ENCODE data around the gene RBM8A. TPM values are rescaled to one million over a fixed set of nuclear protein-coding genes. Genes with fewer than 3 reads are reported as not detected.
A peak's percentile ranks its signal among the peaks of the same experiment; 100 is the strongest.

Gene RBM8A
- total and polyA plus RNA-seq, 7 donors: 82.9 to 527 (median 207) TPM

DNA sequence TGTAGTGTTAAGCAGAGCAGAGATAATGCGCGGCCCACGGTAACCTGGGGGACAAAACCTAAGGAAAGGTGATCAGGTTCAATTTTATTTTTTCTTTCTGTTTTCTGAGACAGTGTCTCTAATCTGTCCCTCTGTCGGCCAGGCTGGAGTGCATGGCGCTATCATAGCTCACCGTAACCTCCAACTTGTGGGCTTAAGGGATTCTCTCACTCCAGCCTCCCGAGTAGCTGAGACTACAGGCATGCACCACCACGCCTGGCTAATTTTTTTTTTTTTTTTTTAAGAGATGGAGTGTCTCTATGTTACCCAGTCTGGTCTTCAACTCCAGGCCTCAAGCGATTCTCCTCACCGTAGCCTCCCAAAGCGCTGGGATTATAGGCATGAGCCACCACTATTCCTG, 40.9 kb downstream of the RBM8A start:
- H3K27ac ChIP-seq: no peak overlapping the region
- ATAC-seq (peak; percentile 5 to 33 (median 8)), DNase-seq (no peak)
- intact Hi-C loops (cut with DNase I): loop anchor here in 1 of 2 donors (5.0 kb wide), 1 partner anchor 81 kb away; no protein-coding TSS in a partner anchor
- TF ChIP-seq, protein P1, sequence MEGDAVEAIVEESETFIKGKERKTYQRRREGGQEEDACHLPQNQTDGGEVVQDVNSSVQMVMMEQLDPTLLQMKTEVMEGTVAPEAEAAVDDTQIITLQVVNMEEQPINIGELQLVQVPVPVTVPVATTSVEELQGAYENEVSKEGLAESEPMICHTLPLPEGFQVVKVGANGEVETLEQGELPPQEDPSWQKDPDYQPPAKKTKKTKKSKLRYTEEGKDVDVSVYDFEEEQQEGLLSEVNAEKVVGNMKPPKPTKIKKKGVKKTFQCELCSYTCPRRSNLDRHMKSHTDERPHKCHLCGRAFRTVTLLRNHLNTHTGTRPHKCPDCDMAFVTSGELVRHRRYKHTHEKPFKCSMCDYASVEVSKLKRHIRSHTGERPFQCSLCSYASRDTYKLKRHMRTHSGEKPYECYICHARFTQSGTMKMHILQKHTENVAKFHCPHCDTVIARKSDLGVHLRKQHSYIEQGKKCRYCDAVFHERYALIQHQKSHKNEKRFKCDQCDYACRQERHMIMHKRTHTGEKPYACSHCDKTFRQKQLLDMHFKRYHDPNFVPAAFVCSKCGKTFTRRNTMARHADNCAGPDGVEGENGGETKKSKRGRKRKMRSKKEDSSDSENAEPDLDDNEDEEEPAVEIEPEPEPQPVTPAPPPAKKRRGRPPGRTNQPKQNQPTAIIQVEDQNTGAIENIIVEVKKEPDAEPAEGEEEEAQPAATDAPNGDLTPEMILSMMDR (IDR thresholded peaks at IDR 0.05): no peak
- no peaks in the 10 kb centered on the region for H3K9me3 ChIP-seq
- H3K27me3 ChIP-seq (ENCODE audit: insufficient read depth in 3 of 3, low read length in 2 of 3): no peaks in the 10 kb centered on the region
- WGBS, 3 donors: 44 to 48% (median 46%) methylated on average over 11 of the region's 11 CpGs
- no peaks in the 10 kb centered on the region for H3K36me3 ChIP-seq (ENCODE audit: insufficient read depth in 1 of 2, low read depth in 1 of 2)
- peaks cover 22% of the 10 kb centered on the region for H3K4me1 ChIP-seq
- H3K4me3 ChIP-seq: peak overlapping the region; percentile 88

GRCh38 chr1:145885738-145886287, 41.5 kb downstream of the RBM8A start, which contains the start of gene ANKRD35:
ANKRD35 (minus strand) TSS chr1:145885866; CDS start chr1:145885758, 108 bp downstream.
- peak; percentile 89 to 92 for DNase-seq
- Histone ChIP-seq H3K4me1 (peaks cover 16% of the 10 kb centered on the region), H3K27me3 (ENCODE audit: insufficient read depth in 3 of 3, low read length in 2 of 3) (no peaks in the 10 kb centered on the region), H3K27ac (peak within 1 kb of the TSS; percentile 3), H3K36me3 (ENCODE audit: insufficient read depth in 1 of 2, low read depth in 1 of 2) (no peaks in the 10 kb centered on the region), H3K9me3 (no peaks in the 10 kb centered on the region), H3K4me3 (peak within 1 kb of the TSS; percentile 88)
- TF ChIP-seq, protein P1 (IDR thresholded peaks at IDR 0.05): no peak
- ATAC-seq: peak; percentile 83 to 91 (median 86)
- intact Hi-C loops (cut with DNase I): loop anchor here in 1 of 2 donors (5.0 kb wide), 1 partner anchor 81 kb away; no protein-coding TSS in a partner anchor
- WGBS, 3 donors: 0 to 1% (median 0%) methylated on average over 33 to 36 of the region's 36 CpGs

- Histone ChIP-seq H3K9me3 (no peaks in the 10 kb centered on the region), H3K27me3 (ENCODE audit: insufficient read depth in 3 of 3, low read length in 2 of 3) (no peaks in the 10 kb centered on the region), H3K36me3 (ENCODE audit: insufficient read depth in 1 of 2, low read depth in 1 of 2) (no peaks in the 10 kb centered on the region), H3K4me1 (peaks cover 6% of the 10 kb centered on the region), H3K27ac (no peak overlapping the region), H3K4me3 (no peak overlapping the region)
- ATAC-seq (no peak), DNase-seq (no peak)
- TF ChIP-seq, protein P1 (IDR thresholded peaks at IDR 0.05): no peak
- intact Hi-C loops (cut with DNase I): loop anchor here in 1 of 2 donors (5.0 kb wide), 1 partner anchor 83 kb away; no protein-coding TSS in a partner anchor
- WGBS, 3 donors: 90 to 98% (median 91%) methylated on average over 1 of the region's 1 CpG
These were observed 42.6 kb downstream of the RBM8A start for GRCh38 chr1:145884675-145885074.

DNA sequence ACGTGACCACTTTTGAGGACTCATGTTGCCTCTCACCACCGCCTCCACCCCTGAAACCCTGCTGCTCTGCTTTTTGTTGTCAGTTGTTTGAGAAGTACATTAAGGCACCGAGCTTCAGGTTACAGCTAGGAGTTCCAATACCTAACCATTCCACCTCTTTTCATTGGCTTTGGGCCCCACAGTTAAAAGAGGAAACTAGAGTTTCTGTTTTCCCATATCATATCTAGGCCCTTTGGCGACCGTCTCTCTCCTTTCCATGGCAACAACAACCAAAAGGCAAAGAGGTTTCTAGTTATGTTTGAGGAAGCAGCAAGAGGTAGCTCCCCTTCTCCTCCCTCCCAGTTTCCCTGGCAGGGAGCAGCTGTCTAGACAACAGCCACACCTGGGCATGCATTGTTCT, 47.5 kb downstream of the RBM8A start:
- Histone ChIP-seq H3K27me3 (ENCODE audit: insufficient read depth in 3 of 3, low read length in 2 of 3) (no peaks in the 10 kb centered on the region), H3K36me3 (ENCODE audit: insufficient read depth in 1 of 2, low read depth in 1 of 2) (no peaks in the 10 kb centered on the region), H3K27ac (no peak overlapping the region), H3K9me3 (no peaks in the 10 kb centered on the region), H3K4me3 (no peak overlapping the region), H3K4me1 (no peaks in the 10 kb centered on the region)
- intact Hi-C loops (cut with DNase I): no loop called here
- 61 to 67% (median 66%) methylated on average over 5 of the region's 5 CpGs for WGBS, 3 donors
- DNase-seq (no peak), ATAC-seq (no peak)
- TF ChIP-seq, protein P1 (IDR thresholded peaks at IDR 0.05): no peak

Measured in psoas muscle (tissue), 8 donors.